ENCODE results near the gene CABLES2.

DNA sequence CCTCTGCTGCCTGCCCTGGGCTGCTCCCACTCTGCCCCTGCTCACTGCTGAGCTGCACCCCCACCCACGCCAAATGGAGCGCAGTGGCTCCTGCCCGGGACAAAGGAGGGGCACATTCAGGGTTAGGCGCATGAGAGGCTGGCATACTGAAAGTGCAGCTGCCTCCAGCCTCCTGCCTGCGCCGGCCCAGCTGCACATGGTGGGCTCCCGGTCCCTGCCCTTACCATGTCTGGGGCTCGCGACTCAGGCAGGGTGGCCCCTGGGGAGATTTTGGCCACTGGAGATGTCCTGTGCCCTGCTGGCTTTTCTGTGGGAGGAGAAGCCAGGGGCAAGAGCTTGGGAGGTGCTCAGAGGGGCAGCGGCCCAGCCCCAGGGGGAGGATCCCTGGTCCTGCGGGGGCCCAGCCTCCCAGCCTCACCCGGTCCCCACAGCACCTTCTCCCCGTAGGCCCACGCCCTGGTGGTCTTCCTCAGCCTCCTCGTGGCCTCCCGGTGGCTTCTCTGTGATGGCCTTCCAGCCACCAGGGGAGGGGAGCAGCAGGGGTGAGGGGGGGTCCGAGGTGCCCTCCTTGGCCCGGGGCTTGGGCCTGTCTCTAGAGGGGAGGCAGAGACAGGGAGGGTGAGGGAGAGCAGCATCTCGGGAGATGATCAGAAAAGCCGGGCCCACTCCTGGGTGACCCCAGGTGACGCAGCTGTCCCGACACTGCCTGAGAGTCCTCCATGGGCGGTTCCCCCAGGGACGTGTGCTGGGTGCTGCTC is 8.4 kb upstream of the CABLES2 start:
- TF ChIP-seq, protein P1, sequence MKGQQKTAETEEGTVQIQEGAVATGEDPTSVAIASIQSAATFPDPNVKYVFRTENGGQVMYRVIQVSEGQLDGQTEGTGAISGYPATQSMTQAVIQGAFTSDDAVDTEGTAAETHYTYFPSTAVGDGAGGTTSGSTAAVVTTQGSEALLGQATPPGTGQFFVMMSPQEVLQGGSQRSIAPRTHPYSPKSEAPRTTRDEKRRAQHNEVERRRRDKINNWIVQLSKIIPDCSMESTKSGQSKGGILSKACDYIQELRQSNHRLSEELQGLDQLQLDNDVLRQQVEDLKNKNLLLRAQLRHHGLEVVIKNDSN (IDR thresholded peaks at IDR 0.05): no peak
- no peak for TF ChIP-seq CEBPB (IDR thresholded peaks at IDR 0.05)
- no peak for TF ChIP-seq TAF1 (IDR thresholded peaks at IDR 0.05; ENCODE audit: low read depth)
- TF ChIP-seq, protein P2, sequence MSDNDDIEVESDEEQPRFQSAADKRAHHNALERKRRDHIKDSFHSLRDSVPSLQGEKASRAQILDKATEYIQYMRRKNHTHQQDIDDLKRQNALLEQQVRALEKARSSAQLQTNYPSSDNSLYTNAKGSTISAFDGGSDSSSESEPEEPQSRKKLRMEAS (IDR thresholded peaks at IDR 0.05): no peak
- TF ChIP-seq EP300 (IDR thresholded peaks at IDR 0.05; ENCODE audit: borderline replicate concordance): no peak
- TF ChIP-seq FOXM1 (IDR thresholded peaks at IDR 0.05; ENCODE audit: borderline replicate concordance, low read depth): no peak
- no peak for TF ChIP-seq NFIC (IDR thresholded peaks at IDR 0.05)
- no peak for TF ChIP-seq REST (IDR thresholded peaks at IDR 0.05; ENCODE audit: low read depth)
- TF ChIP-seq CREB1 (IDR thresholded peaks at IDR 0.05; ENCODE audit: low read depth): no peak
- TF ChIP-seq ZBTB7A (IDR thresholded peaks at IDR 0.05; ENCODE audit: low read depth): no peak
- no peak for TF ChIP-seq RAD21 (IDR thresholded peaks at IDR 0.05; ENCODE audit: low read depth)
- no peak for TF ChIP-seq TEAD4 (IDR thresholded peaks at IDR 0.05)
- no peak for TF ChIP-seq TCF12 (IDR thresholded peaks at IDR 0.05; ENCODE audit: low read depth)
